Stomach smooth muscle (tissue), 2 donors: ENCODE data around the gene CYP2C19.
"Not testable (repeated sequence)": the region's sequence is repeated elsewhere in the genome, so short reads cannot be mapped to it uniquely, and the experiment has no call there.

Experiments used
- H3K27ac ChIP-seq: one replicate; pipeline ENCODE4 v1.7.0; 2013; ENCODE audit warnings: mild to moderate bottlenecking, low read length, inconsistent platforms
- H3K27me3 ChIP-seq, 2 donors: one replicate each; pipeline ENCODE4 v1.7.0; 2013; ENCODE audit warnings: low read length in 2 of 2; ENCODE audit not compliant: insufficient read depth in 2 of 2, control insufficient read depth in 1 of 2
- H3K36me3 ChIP-seq, 2 donors: one replicate each; pipeline ENCODE4 v1.7.0; 2013; ENCODE audit warnings: low read length in 2 of 2; ENCODE audit not compliant: control insufficient read depth in 2 of 2, insufficient read depth in 2 of 2
- H3K4me1 ChIP-seq: one replicate; pipeline ENCODE4 v1.7.0; 2013; ENCODE audit warnings: low read length; ENCODE audit not compliant: control insufficient read depth, insufficient read depth
- H3K4me3 ChIP-seq, 2 donors: one replicate each; pipeline ENCODE4 v1.7.0; 2013; ENCODE audit warnings: low read length in 2 of 2
- H3K9ac ChIP-seq, 2 donors: one replicate each; pipeline ENCODE4 v1.7.0; 2013; ENCODE audit warnings: low read length in 2 of 2, mild to moderate bottlenecking in 1 of 2
- H3K9me3 ChIP-seq, 2 donors: one replicate each; pipeline ENCODE4 v1.7.0; 2013; ENCODE audit warnings: low read length in 2 of 2; ENCODE audit not compliant: control insufficient read depth in 2 of 2
- donor health status: healthy.
- donor health status: Pancreatic carcinoma.

CYP2C19 gene

DNA sequence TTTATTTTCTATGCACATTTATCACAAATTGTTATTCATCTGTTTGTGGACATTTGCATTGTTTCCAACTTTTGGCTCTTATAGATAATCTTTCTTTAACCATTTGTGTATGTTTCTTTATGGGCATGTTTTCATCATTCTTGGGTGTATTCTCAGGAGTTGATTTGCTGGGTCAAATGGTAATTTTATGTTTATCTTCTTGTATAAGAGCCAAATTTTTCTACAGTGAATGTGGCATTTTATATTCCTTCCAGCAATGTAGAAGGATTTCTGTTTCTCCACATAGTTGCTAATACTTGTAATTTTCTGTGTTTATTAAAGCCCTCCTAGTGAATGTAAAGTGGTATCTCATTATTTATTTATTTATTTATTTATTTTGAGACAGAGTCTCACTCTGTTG lies 21.8 kb downstream of the CYP2C19 start:
- H3K36me3 ChIP-seq, result no peaks in the 10 kb centered on the region
- no peaks in the 10 kb centered on the region for H3K27me3 ChIP-seq
- H3K27ac ChIP-seq, result no peak overlapping the region
- no peaks in the 10 kb centered on the region for H3K9me3 ChIP-seq
- H3K9ac ChIP-seq, result no peak overlapping the region
- no peak overlapping the region for H3K4me3 ChIP-seq
- H3K4me1 ChIP-seq, result no peaks in the 10 kb centered on the region

DNA sequence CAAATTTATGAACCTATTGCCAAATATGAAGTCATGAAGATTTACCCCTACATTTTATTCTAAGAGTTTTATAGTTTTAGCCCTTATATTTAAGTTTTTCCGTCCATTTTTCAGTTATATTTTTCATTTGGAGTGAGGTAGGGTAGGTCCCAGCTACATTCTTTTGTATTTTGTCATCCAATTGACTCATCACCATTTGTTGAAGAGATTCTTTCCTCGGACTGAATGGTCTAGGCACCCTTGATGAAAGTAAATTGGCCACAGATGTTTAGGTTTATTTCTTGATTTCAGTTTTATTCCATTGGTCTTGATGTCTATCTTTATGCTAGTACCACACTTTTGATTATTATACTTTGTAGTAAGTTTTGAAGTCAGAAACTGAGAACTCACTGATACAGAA lies 22.7 kb downstream of the CYP2C19 start:
- Histone ChIP-seq H3K4me3 (no peak overlapping the region), H3K27me3 (no peaks in the 10 kb centered on the region), H3K4me1 (no peaks in the 10 kb centered on the region), H3K27ac (no peak overlapping the region), H3K36me3 (no peaks in the 10 kb centered on the region), H3K9me3 (no peaks in the 10 kb centered on the region), H3K9ac (no peak overlapping the region)

GRCh38 chr10:94800551-94800950 lies 38.1 kb downstream of the CYP2C19 start:
- not testable (repeated sequence) for H3K27me3 ChIP-seq, H3K27ac ChIP-seq, H3K9ac ChIP-seq, H3K4me1 ChIP-seq, H3K9me3 ChIP-seq, H3K4me3 ChIP-seq, H3K36me3 ChIP-seq

GRCh38 chr10:94803307-94803706 lies 40.8 kb downstream of the CYP2C19 start:
- Histone ChIP-seq H3K4me1 (no peaks in the 10 kb centered on the region), H3K9me3 (no peaks in the 10 kb centered on the region), H3K27me3 (no peaks in the 10 kb centered on the region), H3K4me3 (no peak overlapping the region), H3K36me3 (no peaks in the 10 kb centered on the region), H3K9ac (no peak overlapping the region), H3K27ac (no peak overlapping the region)

DNA sequence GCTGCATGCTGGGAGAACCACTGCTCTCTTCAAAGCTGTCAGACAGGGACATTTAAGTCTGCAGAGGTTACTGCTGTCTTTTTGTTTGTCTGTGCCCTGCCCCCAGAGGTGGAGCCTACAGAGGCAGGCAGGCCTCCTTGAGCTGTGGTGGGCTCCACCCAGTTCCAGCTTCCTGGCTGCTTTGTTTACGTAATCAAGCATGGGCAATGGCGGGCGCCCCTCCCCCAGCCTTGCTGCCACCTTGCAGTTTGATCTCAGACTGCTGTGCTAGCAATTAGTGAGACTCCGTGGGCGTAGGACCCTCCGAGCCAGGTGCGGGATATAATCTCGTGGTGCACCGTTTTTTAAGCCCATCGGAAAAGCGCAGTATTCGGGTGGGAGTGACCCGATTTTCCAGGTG lies 67.5 kb downstream of the CYP2C19 start:
- H3K36me3 ChIP-seq, H3K4me3 ChIP-seq, H3K4me1 ChIP-seq, H3K27ac ChIP-seq, H3K9ac ChIP-seq, H3K9me3 ChIP-seq, H3K27me3 ChIP-seq: not testable (repeated sequence)

DNA sequence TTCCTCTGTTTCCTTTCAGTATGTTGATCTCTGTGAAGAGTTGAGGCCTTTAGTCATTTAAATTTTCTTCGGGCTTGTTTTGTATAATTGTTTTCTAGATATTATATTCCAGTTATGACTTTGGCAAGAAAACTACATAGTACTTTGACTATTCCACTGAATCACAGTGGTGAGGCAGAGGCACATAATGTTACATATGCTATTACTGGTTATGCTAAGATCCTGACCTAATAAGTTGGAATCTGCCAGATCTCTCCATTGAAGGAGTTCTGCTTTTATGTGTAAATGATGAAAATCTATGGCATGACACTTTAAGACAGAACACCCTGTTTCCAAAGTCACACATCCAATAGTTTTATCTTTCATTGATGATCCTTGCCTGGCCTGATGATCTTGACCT lies 83.7 kb downstream of the CYP2C19 start:
- H3K4me3 ChIP-seq, result no peak overlapping the region
- H3K27ac ChIP-seq, result no peak overlapping the region
- no peaks in the 10 kb centered on the region for H3K36me3 ChIP-seq
- H3K27me3 ChIP-seq, result no peaks in the 10 kb centered on the region
- no peak overlapping the region for H3K9ac ChIP-seq
- H3K4me1 ChIP-seq, result no peaks in the 10 kb centered on the region
- no peaks in the 10 kb centered on the region for H3K9me3 ChIP-seq

DNA sequence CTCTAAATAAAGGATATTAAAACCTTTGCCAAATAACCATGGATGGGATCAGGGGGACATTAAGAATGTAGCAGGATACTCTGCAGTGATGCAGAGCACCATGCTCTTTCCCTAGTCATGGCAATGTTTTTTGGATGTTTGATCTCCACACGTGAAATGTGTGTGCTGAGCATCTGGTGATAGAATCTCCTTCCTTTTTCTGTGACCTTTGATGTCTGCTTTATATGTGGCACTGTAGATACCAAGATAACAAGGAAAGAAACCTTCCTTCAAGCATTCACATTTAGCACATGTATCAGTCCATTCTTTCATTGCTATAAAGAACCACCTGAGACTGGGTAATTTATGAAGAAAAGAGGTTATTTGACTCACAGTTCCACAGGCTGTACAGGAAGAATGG lies 88.3 kb downstream of the CYP2C19 start:
- no peaks in the 10 kb centered on the region for H3K27me3 ChIP-seq
- H3K36me3 ChIP-seq, result no peaks in the 10 kb centered on the region
- no peaks in the 10 kb centered on the region for H3K4me1 ChIP-seq
- no peak overlapping the region for H3K27ac ChIP-seq
- no peak overlapping the region for H3K9ac ChIP-seq
- H3K4me3 ChIP-seq, result no peak overlapping the region
- H3K9me3 ChIP-seq, result peaks cover 0 to 2% of the 10 kb centered on the region in 2 donors

DNA sequence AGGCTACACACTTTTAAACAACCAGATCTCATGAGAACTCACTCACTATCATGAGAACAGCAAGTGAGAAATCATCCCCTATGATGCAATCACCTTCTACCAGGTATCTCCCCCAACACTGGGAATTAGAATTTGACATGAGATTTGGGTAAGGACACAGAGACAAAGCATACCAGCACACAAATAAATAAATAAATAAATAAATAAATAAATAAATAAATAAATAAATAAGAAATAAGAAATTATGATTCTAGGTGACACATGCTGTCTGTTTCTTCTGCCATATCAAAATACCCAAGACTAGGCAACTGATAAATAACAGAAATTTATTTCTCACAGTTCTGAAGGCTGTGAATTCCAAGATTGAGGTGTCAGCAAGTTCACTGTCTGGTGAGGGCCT lies 88.8 kb downstream of the CYP2C19 start:
- Histone ChIP-seq H3K9me3 (peaks cover 0 to 2% of the 10 kb centered on the region in 2 donors), H3K27me3 (no peaks in the 10 kb centered on the region), H3K27ac (no peak overlapping the region), H3K36me3 (no peaks in the 10 kb centered on the region), H3K4me3 (no peak overlapping the region), H3K4me1 (no peaks in the 10 kb centered on the region), H3K9ac (no peak overlapping the region)

GRCh38 chr10:94852438-94852837 lies 90.0 kb downstream of the CYP2C19 start:
- H3K27me3 ChIP-seq, result no peaks in the 10 kb centered on the region
- no peaks in the 10 kb centered on the region for H3K4me1 ChIP-seq
- no peaks in the 10 kb centered on the region for H3K36me3 ChIP-seq
- no peak overlapping the region for H3K9ac ChIP-seq
- no peak overlapping the region for H3K27ac ChIP-seq
- H3K9me3 ChIP-seq, result peaks cover 0 to 2% of the 10 kb centered on the region in 2 donors
- H3K4me3 ChIP-seq, result no peak overlapping the region

DNA sequence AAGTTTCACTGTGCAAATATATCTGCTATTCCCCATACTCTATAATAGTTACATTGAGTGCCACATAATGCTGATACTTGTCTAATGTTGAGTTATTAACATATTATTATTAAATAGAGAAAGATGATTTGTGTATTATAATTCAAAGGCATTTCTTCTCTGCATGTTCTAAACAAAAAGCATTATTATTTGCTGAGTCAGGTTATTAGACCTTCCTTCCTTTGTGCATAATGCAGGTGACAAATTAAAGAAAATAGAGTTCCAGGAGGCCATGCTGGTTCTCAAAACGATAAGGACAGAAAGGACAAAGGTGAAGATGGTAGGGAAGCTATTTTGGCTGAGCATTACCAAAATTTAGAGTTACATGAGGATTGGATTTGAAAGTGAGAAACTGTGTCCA lies 90.6 kb downstream of the CYP2C19 start:
- H3K36me3 ChIP-seq, result no peaks in the 10 kb centered on the region
- H3K9ac ChIP-seq, result no peak overlapping the region
- no peaks in the 10 kb centered on the region for H3K4me1 ChIP-seq
- H3K27ac ChIP-seq, result no peak overlapping the region
- H3K27me3 ChIP-seq, result no peaks in the 10 kb centered on the region
- H3K9me3 ChIP-seq, result peaks cover 0 to 2% of the 10 kb centered on the region in 2 donors
- no peak overlapping the region for H3K4me3 ChIP-seq

DNA sequence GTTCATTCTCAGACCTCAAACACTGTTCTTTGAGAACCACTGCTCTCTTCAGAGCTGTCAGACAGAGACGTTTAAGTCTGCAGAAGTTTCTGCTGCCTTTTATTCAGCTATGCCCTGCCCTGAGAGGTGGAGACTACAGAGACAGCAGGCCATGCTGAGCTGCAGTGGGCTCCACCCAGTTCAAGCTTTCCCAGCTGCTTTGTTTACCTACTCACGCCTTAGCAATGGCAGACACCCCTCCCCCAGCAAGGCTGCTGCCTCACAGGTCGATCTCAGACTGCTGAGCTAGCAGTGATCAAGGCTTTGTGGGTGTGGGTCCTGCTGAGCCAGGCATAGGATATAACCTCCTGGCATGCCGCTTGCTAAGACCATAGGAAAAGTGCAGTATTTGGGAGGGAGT lies 95.5 kb downstream of the CYP2C19 start:
- no peak overlapping the region for H3K4me3 ChIP-seq

GRCh38 chr10:94859086-94859485 lies 96.6 kb downstream of the CYP2C19 start:
- no peak overlapping the region for H3K9ac ChIP-seq
- H3K27ac ChIP-seq, result no peak overlapping the region
- no peaks in the 10 kb centered on the region for H3K36me3 ChIP-seq
- H3K9me3 ChIP-seq, result peaks cover 0 to 2% of the 10 kb centered on the region in 2 donors
- no peaks in the 10 kb centered on the region for H3K4me1 ChIP-seq
- no peaks in the 10 kb centered on the region for H3K27me3 ChIP-seq
- no peak overlapping the region for H3K4me3 ChIP-seq

More for the DNA sequence above, 95.5 kb downstream of the CYP2C19 start:
- peaks cover 0 to 2% of the 10 kb centered on the region in 2 donors for H3K9me3 ChIP-seq
- H3K27me3 ChIP-seq, result no peaks in the 10 kb centered on the region
- H3K36me3 ChIP-seq, result no peaks in the 10 kb centered on the region
- H3K27ac ChIP-seq, result no peak overlapping the region
- H3K4me1 ChIP-seq, result no peaks in the 10 kb centered on the region
- no peak overlapping the region for H3K9ac ChIP-seq
